Peyer's patch (tissue), 4 donors: Measurements from ENCODE around the gene TRAK2. TPM values are rescaled to one million over a fixed set of nuclear protein-coding genes. Genes with fewer than 3 reads are reported as not detected.
A peak's percentile ranks its signal among the peaks of the same experiment; 100 is the strongest.

Experiments
- DNase-seq, 3 donors: peaks; one replicate each; pipeline ENCODE4 v3.0.0-alpha.2; 2017 to 2019
- H3K27ac ChIP-seq, 4 donors: fragments of 200-600 bp; sonication (generic); one replicate each; pipeline ENCODE4 v1.5.1; 2016 to 2019
- H3K27me3 ChIP-seq, 2 donors: fragments of 200-600 bp; sonication (generic); one replicate each; pipeline ENCODE4 v1.5.1; 2019
- H3K36me3 ChIP-seq, 3 donors: fragments of 200-600 bp; sonication (generic); one replicate each; pipeline ENCODE4 v1.5.1; 2016 to 2019
- H3K4me1 ChIP-seq, 4 donors: fragments of 200-600 bp; sonication (generic); one replicate each; pipeline ENCODE4 v1.5.1; 2016 to 2019
- H3K4me3 ChIP-seq, 4 donors: fragments of 200-600 bp; sonication (generic); 1 replicate in 3 of 4; 2 replicates in 1 of 4; pipeline ENCODE4 v1.5.1; 2016 to 2019; ENCODE audit warnings: mild to moderate bottlenecking in 1 of 4
- H3K9me3 ChIP-seq, 4 donors: fragments of 200-600 bp; sonication (generic); one replicate each; pipeline ENCODE4 v1.5.1; 2016 to 2019; ENCODE audit warnings: mild to moderate bottlenecking in 1 of 4
- CTCF ChIP-seq, 6 experiments: fragments of 450-650 bp in 4 of 6; fragments of 200-600 bp in 2 of 6; sonication (generic) in 1 of 6; IDR thresholded peaks; one replicate each; pipeline ENCODE4 v1.5.1; 2017 to 2019; ENCODE audit warnings: antibody characterized with exemption in 6 of 6, mild to moderate bottlenecking in 3 of 6, moderate library complexity in 1 of 6
- POLR2A ChIP-seq, 2 donors: fragments of 450-650 bp; IDR thresholded peaks; one replicate each; pipeline ENCODE4 v1.5.1; 2017; ENCODE audit warnings: antibody characterized with exemption in 2 of 2, mild to moderate bottlenecking in 2 of 2, moderate library complexity in 2 of 2
- total RNA-seq, 4 donors: library from RNA; depleted of rRNA; stranded (reverse); fragments of >200 nt; gene quantifications; one replicate each; pipeline ENCODE4 v1.1.0, GENCODE V29; 2016

The TRAK2 gene
- total RNA-seq, 4 donors from 2014 or later = 31.2 to 69.3 (median 47.8) TPM

- Histone ChIP-seq H3K27ac (no peak overlapping the region), H3K9me3 (no peaks in the 10 kb centered on the region), H3K4me3 (no peak overlapping the region), H3K36me3 (peaks cover 0 to 41% (median 0%) of the 10 kb centered on the region in 3 donors), H3K4me1 (no peaks in the 10 kb centered on the region), H3K27me3 (no peaks in the 10 kb centered on the region)
- TF ChIP-seq CTCF (IDR thresholded peaks at IDR 0.05) (no peak), POLR2A (IDR thresholded peaks at IDR 0.05) (no peak)
- no peak for DNase-seq
These were observed 32.1 kb upstream of the TRAK2 start for GRCh38 chr2:201483342-201483741.

GRCh38 chr2:201482543-201482942, 31.3 kb upstream of the TRAK2 start:
- Histone ChIP-seq H3K27ac (no peak overlapping the region), H3K27me3 (no peaks in the 10 kb centered on the region), H3K9me3 (no peaks in the 10 kb centered on the region), H3K4me3 (no peak overlapping the region), H3K36me3 (peaks cover 0 to 49% (median 0%) of the 10 kb centered on the region in 3 donors), H3K4me1 (no peaks in the 10 kb centered on the region)
- TF ChIP-seq CTCF (IDR thresholded peaks at IDR 0.05) = no peak
- no peak for TF ChIP-seq POLR2A (IDR thresholded peaks at IDR 0.05)
- DNase-seq = peak in 1 of 3 donors; percentile 48

GRCh38 chr2:201472411-201472810, 21.2 kb upstream of the TRAK2 start:
- DNase-seq = no peak
- Histone ChIP-seq H3K36me3 (peaks cover 0 to 96% (median 0%) of the 10 kb centered on the region in 3 donors), H3K4me3 (no peak overlapping the region), H3K9me3 (no peaks in the 10 kb centered on the region), H3K4me1 (no peaks in the 10 kb centered on the region), H3K27ac (no peak overlapping the region), H3K27me3 (no peaks in the 10 kb centered on the region)
- TF ChIP-seq CTCF (IDR thresholded peaks at IDR 0.05) (no peak), POLR2A (IDR thresholded peaks at IDR 0.05) (no peak)

GRCh38 chr2:201471732-201472393, 20.6 kb upstream of the TRAK2 start:
- Histone ChIP-seq H3K4me1 (no peaks in the 10 kb centered on the region), H3K36me3 (peaks cover 0 to 98% (median 0%) of the 10 kb centered on the region in 3 donors), H3K27me3 (no peaks in the 10 kb centered on the region), H3K27ac (no peak overlapping the region), H3K9me3 (no peaks in the 10 kb centered on the region), H3K4me3 (no peak overlapping the region)
- TF ChIP-seq CTCF (IDR thresholded peaks at IDR 0.05) (no peak), POLR2A (IDR thresholded peaks at IDR 0.05) (no peak)
- DNase-seq = no peak

GRCh38 chr2:201470821-201471731, 19.8 kb upstream of the TRAK2 start:
- no peak for TF ChIP-seq POLR2A (IDR thresholded peaks at IDR 0.05)
- H3K4me3 ChIP-seq = no peak overlapping the region
- H3K27ac ChIP-seq = no peak overlapping the region
- no peaks in the 10 kb centered on the region for H3K27me3 ChIP-seq
- peaks cover 0 to 92% (median 0%) of the 10 kb centered on the region in 3 donors for H3K36me3 ChIP-seq
- H3K4me1 ChIP-seq = peaks cover 0 to 1% (median 0%) of the 10 kb centered on the region in 4 donors
- DNase-seq = no peak
- no peaks in the 10 kb centered on the region for H3K9me3 ChIP-seq

GRCh38 chr2:201467666-201468065, 16.4 kb upstream of the TRAK2 start:
- Histone ChIP-seq H3K4me3 (no peak overlapping the region), H3K27ac (no peak overlapping the region), H3K36me3 (peaks cover 0 to 74% (median 0%) of the 10 kb centered on the region in 3 donors), H3K4me1 (peaks cover 0 to 26% (median 2%) of the 10 kb centered on the region in 4 donors), H3K9me3 (no peaks in the 10 kb centered on the region), H3K27me3 (no peaks in the 10 kb centered on the region)
- TF ChIP-seq POLR2A (IDR thresholded peaks at IDR 0.05) (no peak), CTCF (IDR thresholded peaks at IDR 0.05) (no peak)
- DNase-seq = no peak
